GM10266 (cell line): ENCODE measurements around the gene MUCL3.

Experiments used
- DNase-seq: peaks from one replicate; pipeline ENCODE4 v3.0.0; 2012; ENCODE audit errors: extremely low spot score
- TF ChIP-seq, protein P1 (sequence below): IDR thresholded peaks from 2 replicates; pipeline ENCODE4 v1.5.1; 2012; ENCODE audit warnings: mild to moderate bottlenecking, low read depth; ENCODE audit not compliant: control insufficient read depth, insufficient read depth; ENCODE audit errors: missing control alignments

MUCL3 gene

GRCh38 chr6:30940361-30940986 is at the start of gene MUCL3:
Gene MUCL3 (plus strand): TSS chr6:30940973. CDS start chr6:30941000, 27 bp downstream.
- TF ChIP-seq, protein P1, sequence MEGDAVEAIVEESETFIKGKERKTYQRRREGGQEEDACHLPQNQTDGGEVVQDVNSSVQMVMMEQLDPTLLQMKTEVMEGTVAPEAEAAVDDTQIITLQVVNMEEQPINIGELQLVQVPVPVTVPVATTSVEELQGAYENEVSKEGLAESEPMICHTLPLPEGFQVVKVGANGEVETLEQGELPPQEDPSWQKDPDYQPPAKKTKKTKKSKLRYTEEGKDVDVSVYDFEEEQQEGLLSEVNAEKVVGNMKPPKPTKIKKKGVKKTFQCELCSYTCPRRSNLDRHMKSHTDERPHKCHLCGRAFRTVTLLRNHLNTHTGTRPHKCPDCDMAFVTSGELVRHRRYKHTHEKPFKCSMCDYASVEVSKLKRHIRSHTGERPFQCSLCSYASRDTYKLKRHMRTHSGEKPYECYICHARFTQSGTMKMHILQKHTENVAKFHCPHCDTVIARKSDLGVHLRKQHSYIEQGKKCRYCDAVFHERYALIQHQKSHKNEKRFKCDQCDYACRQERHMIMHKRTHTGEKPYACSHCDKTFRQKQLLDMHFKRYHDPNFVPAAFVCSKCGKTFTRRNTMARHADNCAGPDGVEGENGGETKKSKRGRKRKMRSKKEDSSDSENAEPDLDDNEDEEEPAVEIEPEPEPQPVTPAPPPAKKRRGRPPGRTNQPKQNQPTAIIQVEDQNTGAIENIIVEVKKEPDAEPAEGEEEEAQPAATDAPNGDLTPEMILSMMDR, result no peak
- no peak for DNase-seq

DNA sequence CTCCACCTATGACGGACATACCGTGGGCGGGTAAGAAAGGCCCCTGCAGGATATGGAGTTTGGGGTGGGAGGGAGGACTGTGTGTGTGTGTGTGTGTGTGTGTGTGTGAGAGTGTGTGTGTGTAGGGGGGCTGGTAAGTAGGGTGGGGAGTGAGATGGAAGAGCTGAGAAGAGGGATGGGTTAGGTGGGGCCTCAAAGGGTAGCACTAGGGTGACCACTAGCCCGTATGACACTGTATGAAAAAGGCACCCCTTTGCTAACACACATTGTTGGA is 49.4 kb upstream of the MUCL3 start:
- TF ChIP-seq, protein P1, result no peak
- DNase-seq, result no peak

- no peak for DNase-seq
- TF ChIP-seq, protein P1, result no peak
Observed at GRCh38 chr6:30891816-30892538, 48.8 kb upstream of the MUCL3 start.

GRCh38 chr6:30893001-30893591 is 47.7 kb upstream of the MUCL3 start:
- TF ChIP-seq, protein P1, result no peak

DNA sequence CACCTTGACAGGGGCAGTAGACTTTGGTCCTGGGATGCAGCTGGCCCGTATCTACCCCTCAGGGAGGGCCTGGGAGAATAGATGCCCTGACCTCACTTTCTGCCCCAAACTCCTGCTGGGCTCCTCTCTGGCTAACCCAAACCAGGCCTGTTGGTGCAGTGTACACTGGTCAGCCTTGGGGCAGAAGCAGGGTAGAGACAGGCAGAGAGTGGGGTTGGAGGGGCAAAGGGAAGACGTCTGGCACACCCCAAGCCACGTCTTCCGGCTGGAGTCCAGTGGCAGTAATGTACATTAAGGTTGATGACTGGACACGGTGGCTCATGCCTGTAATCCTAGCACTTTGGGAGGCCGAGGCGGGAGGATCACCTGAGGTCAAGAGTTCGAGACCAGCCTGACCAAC is 47.1 kb upstream of the MUCL3 start:
- TF ChIP-seq, protein P1, result no peak
- no peak for DNase-seq

More at GRCh38 chr6:30893001-30893591, 47.7 kb upstream of the MUCL3 start:
- no peak for DNase-seq

DNA sequence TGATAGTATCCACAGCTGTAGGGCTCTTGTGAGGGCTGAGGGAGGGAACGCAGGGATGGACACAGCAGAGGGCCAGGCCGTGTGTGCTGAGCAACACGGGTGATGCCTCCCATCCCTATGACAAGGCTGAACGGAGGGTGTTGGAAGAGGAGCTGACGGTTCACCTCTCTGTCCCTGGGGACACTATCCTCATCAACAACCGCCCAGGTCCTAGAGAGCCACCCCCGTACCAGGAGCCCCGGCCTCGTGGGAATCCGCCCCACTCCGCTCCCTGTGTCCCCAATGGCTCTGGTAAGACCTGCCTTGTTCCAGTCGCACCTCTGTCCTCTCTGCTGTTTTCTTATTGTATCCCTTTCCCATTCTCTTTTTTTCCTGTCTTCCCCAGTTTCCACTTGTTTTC is 46.4 kb upstream of the MUCL3 start:
- TF ChIP-seq, protein P1, result no peak
- DNase-seq, result no peak

- TF ChIP-seq, protein P1, result no peak
- DNase-seq, result no peak
Observed at GRCh38 chr6:30894935-30895334, 45.8 kb upstream of the MUCL3 start.
